NCI-H748 (cell line): Measurements from ENCODE around the gene SLC43A2.
A peak's percentile ranks its signal among the peaks of the same experiment; 100 is the strongest.
"Not testable (repeated sequence)": the region's sequence is repeated elsewhere in the genome, so short reads cannot be mapped to it uniquely, and the experiment has no call there.

Experiments
- DNase-seq: peaks from one replicate; lab custom pipeline; 2025; ENCODE audit not compliant: unreplicated experiment; lab: John Stamatoyannopoulos, UW

The SLC43A2 gene

DNA sequence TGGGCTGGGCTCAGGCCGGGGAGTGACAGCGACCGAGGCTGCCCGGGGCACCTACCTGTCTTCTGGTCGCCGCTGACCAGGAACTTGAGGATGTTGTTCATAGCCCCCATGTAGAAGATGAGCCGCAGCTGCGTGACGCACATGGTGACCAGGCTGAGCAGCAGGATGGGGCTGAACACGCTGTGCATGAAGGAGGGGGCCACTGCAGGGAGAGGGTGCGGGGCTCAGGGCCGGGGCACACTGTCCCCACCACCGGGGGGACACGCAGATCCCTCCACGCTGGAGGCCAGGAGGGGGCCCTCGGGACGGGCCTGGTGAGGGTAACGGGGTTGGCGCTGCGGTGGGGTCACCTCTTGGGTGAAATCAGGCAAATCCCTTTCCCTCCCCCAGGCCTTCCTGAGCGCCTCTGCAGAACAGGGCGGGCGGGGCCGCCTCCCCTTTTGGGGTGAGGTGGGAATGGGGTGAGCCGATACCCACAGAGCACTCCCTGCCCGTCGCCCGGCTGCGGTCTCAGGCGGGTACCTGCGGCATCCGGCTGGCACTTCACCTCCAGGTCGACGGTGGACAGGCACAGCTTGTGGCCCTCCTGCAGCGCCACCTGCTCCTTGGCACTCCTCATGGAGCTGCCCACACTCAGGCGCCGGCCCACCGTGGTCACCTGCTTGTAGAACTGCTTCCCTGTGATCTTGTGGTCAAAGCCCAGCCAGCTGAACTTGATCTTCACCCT, 37.7 kb downstream of the SLC43A2 start:
- no peak for DNase-seq

DNA sequence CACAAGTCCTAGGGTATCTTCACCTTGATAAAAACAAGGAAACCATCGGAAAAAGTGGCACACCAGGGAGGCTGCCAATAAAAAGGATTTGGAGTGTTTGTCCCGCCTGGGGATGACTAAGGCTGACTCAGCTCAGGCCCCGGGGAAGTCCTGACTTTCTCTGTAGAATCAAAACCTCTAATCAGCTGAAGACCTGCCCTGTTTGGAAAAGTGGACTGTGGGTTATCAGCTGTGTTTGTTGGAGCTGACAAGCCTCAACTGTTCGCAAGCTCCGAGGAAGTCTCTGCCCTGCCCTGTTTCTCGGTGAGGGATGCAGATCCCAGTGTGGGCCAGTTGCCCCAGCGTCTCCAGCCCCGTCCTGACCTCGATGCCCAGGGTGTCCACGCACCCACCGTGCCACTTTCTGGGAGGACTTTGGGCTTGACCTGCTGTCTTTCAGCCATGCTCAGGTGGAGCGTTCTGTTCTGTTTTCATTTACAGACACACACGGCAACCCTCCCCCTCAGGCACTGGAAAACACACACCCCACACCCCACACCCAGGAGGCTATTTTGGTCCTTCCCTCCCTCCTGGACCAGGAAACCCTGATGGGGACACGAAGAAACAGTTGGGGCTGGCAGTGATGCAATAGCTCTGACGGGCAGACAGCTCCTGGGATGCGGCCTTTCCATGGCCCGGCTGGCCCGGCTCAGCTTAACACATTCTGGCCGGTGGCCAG, 38.4 kb downstream of the SLC43A2 start:
- no peak for DNase-seq

DNA sequence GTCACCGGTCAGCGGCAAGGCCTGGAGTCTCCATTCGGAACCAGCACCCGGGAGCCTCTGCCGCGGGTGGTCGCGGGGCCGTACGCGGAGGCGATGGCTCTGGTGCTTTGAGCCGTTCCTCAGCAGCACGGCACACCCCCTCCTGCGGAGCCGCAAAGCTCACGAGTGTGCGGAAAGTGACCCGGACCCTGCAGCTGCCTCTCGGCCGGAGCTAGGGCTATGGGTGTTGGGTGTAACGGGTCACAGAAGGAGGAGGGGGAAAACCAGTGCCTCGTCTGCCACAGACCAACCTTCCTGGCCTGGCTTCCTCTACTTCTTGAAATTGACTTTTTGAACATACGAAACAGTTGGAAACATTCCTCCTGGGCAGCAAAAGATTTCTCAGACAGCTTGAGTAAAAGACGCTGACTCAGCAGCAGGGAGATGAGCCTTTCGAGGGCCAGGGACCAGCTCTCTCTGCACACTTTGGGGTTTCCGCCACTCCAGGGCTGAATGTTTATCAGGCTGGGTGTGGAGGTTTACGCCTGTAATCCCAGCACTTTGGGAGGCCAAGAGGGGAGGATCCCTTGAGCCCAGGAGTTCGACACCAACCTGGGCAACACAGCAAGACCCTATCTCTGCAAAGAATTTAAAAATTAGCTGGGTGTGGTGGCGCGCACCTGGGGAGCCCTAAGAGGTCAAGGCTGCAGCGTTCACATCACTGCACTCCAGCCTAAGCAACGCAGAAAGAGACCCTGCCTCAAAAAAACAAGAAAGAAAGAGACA, 39.6 kb downstream of the SLC43A2 start:
- DNase-seq = no peak

DNA sequence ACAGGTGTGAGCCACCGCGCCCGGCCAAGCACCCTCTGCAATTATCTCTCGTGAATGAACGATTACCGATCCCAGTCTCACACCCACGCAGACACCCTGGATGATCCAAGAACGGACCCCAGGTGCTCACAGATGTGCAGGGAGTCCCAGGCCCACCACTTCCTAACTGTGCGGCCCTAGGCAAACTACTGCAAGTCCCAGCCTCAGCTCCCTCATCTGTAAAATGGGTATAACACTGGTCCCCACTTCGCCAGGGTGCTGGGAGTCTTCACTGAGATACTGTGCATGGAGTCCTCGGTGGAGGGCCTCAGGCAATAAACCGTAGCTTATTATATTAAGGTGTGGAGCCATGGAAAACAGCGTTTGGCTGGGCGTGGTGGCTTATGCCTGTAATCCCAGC, 44.5 kb downstream of the SLC43A2 start:
- DNase-seq = no peak

DNA sequence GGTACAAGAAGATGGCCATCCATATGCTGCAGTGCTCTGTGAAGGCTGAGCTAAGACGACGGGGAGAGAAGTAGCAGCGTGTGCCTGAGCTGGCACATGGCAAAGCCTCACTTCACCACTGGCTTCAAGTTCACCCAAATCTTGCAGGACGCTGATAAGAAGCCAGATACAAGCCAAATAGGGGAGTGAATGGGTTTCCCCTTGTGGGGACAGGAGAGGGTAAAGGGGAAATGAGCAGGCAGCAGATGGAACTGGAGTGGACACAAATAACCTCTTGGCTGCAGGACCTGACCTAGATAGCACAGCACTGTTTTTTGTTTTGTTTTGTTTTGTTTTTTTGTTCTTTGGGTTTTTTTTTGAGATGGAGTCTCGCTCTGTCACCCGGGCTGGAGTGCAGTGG, 45.1 kb downstream of the SLC43A2 start:
- no peak for DNase-seq

DNA sequence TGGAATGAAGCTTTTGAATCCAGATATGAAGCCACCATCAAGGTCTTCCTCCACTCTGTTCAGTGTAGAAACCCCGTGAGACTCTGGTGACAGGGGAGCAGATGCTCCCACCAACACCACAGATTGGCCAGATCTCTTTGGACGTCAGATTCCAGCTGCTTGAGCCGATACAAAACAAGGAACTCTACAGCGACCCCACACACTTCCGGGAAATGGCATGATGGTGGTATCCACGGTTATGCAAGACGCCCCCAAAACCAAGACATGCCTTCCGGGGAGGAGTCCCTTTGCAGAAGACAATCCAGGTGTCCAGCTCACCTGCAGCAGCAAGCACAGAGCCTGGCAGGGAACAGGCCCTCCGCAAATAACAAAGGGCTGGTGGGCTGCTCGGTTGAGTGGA, 46.3 kb downstream of the SLC43A2 start:
- no peak for DNase-seq

DNA sequence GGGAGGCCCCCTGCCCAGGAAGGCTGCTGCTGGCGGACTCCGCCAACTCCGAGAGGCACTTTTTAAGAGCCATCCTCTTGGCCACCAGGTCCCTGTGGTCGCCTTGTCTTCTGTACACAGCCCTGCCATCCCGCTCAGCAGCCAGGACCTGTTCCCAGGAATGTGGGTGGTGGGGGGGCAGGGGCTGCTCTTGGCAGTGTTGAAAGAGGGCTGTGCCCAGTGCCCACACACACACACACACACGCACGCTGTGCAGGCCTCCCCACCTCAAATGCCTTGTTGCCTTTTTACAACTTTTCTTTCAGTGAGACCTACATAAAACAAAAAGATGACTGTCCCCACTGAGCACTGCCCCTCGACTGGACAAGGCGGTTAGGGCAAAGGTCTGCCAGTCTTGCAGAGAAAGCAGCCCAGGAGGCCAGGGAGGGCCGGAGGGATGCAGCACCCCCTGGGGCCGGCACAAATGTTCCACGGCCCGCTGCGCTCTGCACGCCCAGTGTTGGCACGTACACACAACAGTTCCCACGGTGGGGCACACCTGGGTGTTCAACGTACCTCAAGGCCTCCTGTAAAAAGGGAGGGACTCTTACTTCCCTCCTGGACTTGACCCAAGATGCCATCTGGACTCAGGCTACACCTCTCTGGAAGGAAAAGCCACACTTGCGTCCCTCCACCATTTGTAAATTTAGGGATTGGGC, 47.5 kb downstream of the SLC43A2 start:
- no peak for DNase-seq

DNA sequence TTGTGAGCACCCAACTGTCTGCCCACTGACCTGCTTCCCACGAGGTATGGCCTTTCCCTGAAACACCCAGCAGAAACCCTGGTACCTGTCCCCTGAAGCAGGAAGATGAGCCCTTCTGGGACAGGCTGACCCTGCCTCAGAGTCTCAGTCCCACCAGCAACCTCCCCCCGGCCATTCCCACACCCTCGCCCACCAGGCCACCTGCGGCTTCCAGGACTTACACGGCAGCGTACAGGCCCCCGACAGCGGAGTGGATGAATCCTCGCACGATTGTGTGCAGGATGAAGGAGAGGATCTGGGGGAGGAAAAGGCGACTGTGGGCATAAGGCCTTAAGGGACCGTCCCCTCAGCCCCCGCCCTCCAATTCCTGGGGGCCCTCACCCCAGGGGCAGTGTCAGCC, 50.6 kb downstream of the SLC43A2 start:
- DNase-seq = no peak

DNA sequence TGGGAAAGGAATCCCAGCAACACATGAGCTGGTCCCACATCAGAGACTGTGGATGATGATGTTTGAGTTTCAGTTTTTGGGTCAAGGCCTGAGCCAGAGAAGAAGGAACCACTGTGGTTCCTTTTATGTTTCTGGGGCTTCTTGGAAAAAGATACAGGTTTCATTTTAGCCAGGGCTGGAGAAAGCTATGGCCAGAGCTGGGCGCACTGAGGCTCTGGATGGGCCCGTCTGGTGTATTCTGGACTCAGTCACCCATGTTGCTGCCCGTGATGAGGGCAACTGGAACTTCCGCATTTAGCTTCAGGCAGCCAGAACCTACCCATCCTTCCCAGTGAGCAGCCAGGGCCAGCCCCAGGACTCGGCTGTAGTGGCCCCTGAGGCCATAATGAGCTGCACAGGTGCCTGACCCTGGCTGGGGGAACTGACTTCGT, 51.0 kb downstream of the SLC43A2 start:
- DNase-seq = no peak

DNA sequence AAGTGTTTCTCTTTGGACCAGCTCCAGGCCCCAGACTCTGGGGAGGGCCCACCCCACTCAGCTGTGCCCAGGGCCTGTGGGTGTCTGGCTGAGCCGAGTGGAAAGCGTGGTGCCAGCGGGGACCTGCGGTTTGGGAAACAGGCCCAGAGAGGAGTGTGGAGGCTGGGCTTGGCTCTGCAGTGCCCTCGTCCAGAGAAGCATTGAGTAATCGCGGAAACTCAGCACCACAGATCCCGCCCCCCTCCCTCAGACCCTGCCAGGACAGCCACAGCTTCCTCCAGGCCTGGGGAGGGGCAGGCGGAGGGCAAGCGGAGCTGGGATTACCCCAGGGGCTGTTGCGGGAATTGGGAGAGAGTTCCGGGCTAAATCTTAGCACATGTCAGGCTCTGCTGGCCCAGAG, 51.5 kb downstream of the SLC43A2 start:
- no peak for DNase-seq

DNA sequence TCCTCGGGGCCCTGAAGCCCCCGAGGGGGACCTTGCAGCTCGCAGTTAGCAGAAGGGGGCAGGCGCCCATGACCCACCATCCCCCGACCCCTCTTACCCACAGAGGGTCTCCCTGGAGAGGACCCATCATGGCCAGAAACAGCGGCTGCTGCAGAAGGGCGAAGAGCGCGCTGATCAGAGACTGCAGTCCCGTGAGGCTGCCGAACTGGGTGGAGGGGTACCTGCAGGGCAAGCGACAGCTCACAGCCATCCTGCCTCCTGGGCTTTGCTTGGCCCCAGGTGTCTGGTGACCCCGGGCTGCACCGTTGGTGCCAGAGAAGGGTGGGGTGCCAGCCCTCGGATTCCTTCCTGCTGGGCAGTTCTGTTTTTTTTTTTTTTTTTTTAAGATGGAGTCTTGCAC, 52.1 kb downstream of the SLC43A2 start:
- DNase-seq = no peak

DNA sequence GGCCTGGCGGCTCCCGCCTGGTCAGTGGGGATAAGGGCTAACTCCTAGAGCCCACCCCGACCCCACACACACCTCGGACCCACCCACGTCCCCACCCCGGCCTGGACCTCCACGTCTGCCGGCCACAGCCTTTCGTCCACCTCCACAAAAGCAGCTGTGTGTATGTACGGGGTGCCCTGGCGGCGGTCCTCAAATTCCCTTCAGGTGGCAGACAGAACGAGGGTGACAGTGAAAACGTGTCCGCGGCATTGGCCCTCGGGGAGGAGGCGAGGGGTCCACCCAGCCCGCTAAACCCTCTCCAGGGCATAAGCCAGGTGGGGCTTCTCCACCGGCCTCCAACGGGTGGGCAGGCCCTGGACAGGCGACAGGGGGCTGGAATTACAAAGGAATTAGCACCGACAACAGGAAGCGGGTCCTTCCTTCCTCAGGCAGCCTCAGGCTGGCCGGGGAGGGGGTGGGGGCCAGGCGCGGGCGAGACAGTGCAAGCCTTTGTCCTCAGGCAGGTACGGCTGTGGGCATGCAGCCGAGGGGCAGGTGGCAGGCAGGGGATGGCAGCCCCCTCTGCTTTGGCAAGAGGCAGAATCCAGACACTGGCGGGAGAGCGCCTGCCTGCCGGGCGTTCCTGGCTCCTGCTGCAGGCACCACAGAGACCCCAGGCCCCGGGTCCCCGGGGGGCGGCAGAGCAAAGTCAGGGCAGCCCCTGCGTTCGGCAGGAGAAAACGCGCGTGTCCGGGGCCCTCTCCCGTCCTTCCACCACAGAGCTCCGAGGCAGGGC, 53.8 kb downstream of the SLC43A2 start:
- DNase-seq = no peak

DNA sequence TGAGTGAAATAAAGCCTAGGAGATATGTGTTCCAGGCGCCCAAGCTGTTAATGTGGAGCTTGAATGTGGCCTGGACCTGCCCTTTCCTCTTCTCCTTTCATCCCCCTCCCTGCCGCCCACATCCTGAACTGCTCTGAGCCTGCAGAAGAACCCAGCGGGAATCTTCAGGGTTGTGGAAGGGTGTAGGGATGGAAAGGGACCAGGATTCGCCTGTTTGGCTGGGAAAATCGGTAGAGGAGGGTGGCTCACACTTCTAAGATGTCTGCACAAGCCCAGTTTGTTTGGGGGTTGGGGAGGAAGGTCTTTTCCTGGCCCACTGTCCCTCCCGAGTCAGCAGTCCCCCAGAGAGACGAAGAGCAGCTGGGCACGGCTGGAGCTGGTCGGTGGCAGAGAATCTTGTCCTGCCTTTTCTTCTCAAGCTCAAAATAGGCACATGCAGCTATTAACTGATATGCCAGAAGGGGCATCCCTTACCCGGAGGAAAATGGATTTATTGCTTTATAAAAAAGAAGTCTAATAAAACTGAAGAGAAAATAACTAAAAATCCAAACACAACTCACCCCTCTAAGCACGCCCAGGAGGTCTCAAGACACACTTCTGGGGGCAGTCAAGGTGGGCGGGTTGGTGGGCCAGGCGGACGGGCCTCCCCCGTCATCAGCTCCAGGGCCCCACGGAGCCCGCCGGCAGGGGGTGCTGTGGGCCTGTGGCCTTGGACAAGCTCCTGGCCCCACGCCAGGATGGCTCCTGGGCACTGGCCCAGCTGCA, 54.5 kb downstream of the SLC43A2 start:
- DNase-seq = peak; percentile 71

DNA sequence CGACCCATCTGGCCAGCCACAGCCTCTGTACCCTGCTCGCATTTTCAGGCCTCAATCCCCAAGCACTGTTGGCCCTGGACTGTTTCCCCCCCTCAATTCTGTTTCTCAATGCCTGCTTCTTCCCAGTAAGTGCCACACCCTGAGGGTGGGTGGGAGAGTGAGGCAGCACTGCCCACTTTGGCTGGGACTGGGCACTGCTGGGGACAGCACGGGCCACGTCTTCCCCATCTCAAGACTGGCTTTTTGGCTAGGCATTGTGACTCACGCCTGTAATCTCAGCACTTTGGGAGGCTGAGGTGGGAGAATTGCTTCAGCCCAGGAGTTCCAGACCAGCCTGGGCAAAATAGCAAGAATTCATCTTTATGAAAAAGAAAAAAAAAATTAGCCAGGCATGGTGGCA, 56.0 kb downstream of the SLC43A2 start:
- not testable (repeated sequence) for DNase-seq

DNA sequence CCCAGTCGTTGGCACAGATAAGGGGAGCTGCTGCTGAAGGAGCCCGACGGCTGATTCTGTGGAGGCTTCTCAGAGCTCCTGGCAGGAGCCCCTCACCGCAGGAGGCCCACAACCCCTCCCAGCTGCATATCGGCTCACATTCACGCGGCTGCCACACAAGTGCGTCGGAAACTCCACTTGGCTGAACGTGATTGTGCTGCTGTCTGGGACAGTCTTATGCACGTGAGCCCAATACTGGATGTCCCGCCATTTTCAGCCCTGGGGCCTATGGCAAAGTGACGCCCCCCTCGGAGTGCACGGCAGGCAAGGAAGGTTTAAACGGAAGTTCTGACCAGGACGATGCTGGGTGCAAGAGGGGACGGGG, 57.3 kb downstream of the SLC43A2 start:
- DNase-seq = no peak

DNA sequence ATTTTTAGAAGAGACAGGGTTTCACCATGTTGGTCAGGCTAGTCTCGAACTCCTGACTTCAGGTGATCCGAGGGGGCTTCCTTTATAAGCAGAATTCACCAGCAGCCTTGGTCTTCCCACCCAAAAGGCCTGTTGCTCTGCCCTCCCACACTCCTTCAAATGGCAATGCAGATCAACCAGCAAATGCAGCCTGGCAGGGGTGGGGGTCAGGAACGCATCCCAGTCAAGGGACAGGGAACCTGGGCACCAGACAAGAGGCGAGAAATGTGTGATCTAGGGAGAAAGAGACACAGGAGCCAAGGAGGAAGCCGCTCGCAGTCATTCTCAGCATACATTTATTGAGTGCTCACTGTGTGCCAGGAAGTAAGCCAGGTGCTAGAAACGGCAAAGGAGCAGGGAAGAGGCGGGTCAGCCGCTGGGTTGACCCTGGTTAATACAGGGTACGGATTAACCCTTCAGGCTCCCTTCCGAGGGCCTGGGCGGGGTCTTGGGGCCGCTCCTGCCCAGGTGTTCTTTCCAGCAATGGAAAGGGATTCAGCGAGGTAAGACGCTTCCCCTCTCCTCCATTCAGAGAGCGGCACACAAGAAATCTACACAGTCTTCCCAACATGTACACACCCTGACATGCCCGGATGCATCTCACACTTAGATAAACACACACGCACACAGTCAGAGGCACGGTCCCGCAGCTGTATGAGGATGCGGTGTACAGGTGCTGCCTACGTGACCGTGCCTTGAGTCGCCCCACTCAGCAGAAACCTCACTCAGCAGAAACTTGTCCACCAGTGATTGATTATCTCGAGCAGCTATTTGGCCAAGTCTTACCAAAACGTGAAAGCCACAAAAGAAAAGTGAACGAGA, 59.5 kb downstream of the SLC43A2 start:
- no peak for DNase-seq

DNA sequence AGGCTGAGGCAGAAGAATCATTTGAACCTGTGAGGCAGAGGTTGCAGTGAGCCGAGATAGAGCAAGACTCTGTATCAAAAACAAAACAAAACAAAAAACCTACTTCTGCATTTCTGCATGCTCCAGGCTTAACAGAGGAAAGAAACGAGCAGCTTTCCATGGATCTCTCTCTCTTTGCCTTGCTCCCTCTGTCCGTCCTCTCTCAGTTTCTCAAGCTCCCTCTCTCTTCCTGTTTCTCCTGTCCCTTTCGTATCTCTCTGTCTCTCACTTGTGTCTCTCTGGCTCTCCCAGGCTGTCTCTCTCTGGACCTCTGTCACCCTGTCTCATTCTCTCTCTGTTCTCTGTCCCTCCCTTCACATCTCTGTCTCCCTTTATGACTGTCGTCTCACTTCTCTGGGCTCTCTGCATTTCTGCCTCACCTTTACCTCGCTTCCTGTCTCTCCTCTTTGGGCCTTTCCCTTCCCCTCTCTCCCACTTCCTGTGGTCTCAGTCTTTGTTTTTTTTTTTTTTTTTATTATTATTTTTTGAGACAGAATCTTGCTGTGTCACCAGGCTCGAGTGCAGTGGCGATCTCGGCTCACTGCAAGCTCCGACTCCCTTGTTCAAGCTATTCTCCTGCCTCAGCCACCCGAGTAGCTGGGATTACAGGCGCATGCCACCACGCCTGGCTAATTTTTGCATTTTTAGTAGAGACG, 62.0 kb downstream of the SLC43A2 start:
- no peak for DNase-seq

DNA sequence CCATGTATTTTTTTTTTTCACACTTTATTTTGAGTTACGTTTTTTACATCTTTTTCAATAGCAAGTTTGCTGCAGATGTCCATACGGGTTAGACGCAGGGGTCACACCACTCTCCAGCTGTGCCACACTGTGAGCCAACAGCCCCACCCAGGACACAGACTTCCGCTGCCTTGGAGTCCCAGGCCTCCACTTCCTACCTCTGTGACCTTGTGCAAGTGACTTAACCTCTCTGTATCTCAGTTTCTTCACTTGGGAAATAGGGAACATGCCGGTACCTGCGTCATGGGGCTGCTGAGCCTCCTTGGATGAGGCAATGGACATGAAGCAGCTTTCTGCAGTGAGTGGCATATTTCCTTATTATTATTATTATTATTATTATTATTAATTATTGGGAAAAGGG, 62.8 kb downstream of the SLC43A2 start:
- DNase-seq = no peak
